Measurements from ENCODE around the gene TPD52L1. TPM values are rescaled to one million over a fixed set of nuclear protein-coding genes. Genes with fewer than 3 reads are reported as not detected.

Gene TPD52L1
- total and polyA plus RNA-seq, 2 donors (not counting 3 experiments of a cell fraction or from before 2014, with no cell fraction given), result 0.29 to 0.37 TPM

DNA sequence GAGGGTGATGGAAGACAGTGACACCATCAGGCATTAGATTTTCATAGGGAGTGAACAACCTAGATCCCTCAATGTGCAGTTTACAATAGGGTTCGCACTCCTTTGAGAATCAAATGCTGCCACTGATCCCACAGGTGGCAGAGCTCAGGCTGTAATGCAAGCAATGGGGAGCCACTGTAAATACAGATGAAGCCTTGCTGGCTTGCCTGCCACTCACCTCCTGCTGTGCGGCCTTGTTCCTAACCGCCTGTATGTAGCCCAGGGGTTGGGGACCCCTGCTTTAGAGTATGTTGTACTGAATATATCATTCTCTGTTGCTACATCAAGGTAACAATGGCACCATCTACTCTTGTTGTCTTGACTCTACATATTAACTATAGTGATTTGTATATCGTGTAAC is 37.1 kb downstream of the TPD52L1 start:
- no TSS peak for BruUV-seq (replicated peaks)
- DNase-seq (ENCODE audit: low read depth, low spot score) (no peak), FAIRE-seq (no peak)
- Histone ChIP-seq H3K79me2 (ENCODE audit: control insufficient read depth, insufficient read depth, low read length) (no peaks in the 10 kb centered on the region), H3K4me1 (ENCODE audit: control insufficient read depth, extremely low read depth, insufficient read depth, low read length) (no peaks in the 10 kb centered on the region), H3K27ac (ENCODE audit: insufficient read depth, low read depth, low read length) (no peak overlapping the region), H3K36me3 (ENCODE audit: control insufficient read depth in 2 of 2, extremely low read depth in 1 of 2, insufficient read depth in 2 of 2, low read length in 2 of 2) (no peaks in the 10 kb centered on the region), H3K4me2 (ENCODE audit: insufficient read depth, low read length) (no peak overlapping the region), H3K9me1 (replicated peaks; ENCODE audit: control insufficient read depth, extremely low read depth, insufficient read depth, low read length) (no peaks in the 10 kb centered on the region), H3K9ac (replicated peaks; ENCODE audit: extremely low read depth, insufficient read depth, low read length) (no peak overlapping the region), H3K27me3 (ENCODE audit: control insufficient read depth in 2 of 2, insufficient read depth in 2 of 2, low read length in 2 of 2) (no peaks in the 10 kb centered on the region), H3K9me3 (replicated peaks; ENCODE audit: control insufficient read depth, insufficient read depth, low read length) (no peaks in the 10 kb centered on the region), H3K4me3 (replicated peaks in 1 of 3; ENCODE audit: insufficient read depth in 1 of 3, low read depth in 1 of 3, low read length in 3 of 3) (no peak overlapping the region), H4K20me1 (replicated peaks; ENCODE audit: control insufficient read depth, extremely low read depth, insufficient read depth, low read length) (no peaks in the 10 kb centered on the region), H2AFZ (ENCODE audit: low read depth, low read length) (no peak overlapping the region)
- intact Hi-C loops (cut with micrococcal nuclease), result no loop called here
- TF ChIP-seq MYC (IDR thresholded peaks at IDR 0.05; ENCODE audit: low read depth, low read length) (no peak), EZH2 (IDR thresholded peaks at IDR 0.05; ENCODE audit: borderline replicate concordance, low read depth, low read length, severe bottlenecking) (no peak), GATA2 (IDR thresholded peaks at IDR 0.05; ENCODE audit: insufficient read depth, insufficient read length, low read depth, low read length) (no peak), JUN (IDR thresholded peaks at IDR 0.05; ENCODE audit: borderline replicate concordance, insufficient read depth, insufficient read length, low read depth) (no peak), POLR2AphosphoS5 (IDR thresholded peaks at IDR 0.05; ENCODE audit: insufficient read depth, low read depth, low read length) (no peak), POLR2A (IDR thresholded peaks at IDR 0.05; ENCODE audit: low read depth, low read length) (no peak), FOS (IDR thresholded peaks at IDR 0.05; ENCODE audit: borderline replicate concordance, insufficient read depth, low read length) (no peak)
- TF ChIP-seq, protein P1, sequence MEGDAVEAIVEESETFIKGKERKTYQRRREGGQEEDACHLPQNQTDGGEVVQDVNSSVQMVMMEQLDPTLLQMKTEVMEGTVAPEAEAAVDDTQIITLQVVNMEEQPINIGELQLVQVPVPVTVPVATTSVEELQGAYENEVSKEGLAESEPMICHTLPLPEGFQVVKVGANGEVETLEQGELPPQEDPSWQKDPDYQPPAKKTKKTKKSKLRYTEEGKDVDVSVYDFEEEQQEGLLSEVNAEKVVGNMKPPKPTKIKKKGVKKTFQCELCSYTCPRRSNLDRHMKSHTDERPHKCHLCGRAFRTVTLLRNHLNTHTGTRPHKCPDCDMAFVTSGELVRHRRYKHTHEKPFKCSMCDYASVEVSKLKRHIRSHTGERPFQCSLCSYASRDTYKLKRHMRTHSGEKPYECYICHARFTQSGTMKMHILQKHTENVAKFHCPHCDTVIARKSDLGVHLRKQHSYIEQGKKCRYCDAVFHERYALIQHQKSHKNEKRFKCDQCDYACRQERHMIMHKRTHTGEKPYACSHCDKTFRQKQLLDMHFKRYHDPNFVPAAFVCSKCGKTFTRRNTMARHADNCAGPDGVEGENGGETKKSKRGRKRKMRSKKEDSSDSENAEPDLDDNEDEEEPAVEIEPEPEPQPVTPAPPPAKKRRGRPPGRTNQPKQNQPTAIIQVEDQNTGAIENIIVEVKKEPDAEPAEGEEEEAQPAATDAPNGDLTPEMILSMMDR (IDR thresholded peaks at IDR 0.05; ENCODE audit: extremely low read depth in 1 of 2, insufficient read depth in 1 of 2, low read depth in 1 of 2, low read length in 2 of 2), result no peak
- TF ChIP-seq, protein P2, sequence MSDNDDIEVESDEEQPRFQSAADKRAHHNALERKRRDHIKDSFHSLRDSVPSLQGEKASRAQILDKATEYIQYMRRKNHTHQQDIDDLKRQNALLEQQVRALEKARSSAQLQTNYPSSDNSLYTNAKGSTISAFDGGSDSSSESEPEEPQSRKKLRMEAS (IDR thresholded peaks at IDR 0.05; ENCODE audit: insufficient read depth, insufficient read length), result no peak
- POLR2A ChIA-PET, result no interaction called here
- CTCF ChIA-PET, result interaction anchor here (0.8 to 2.3 kb wide), 2 partner anchors 12 to 27 kb away, joined by 3 to 7 read pairs; no protein-coding TSS in a partner anchor
- dilution Hi-C loops (cut with MboI; ENCODE audit: extremely low pct_ligation_motif_present, low sequenced_read_pairs), result no loop called here

Data from endothelial cell of umbilical vein (primary cell).